K562 (cell line): ENCODE measurements around the gene CHST14. TPM values are rescaled to one million over a fixed set of nuclear protein-coding genes. Genes with fewer than 3 reads are reported as not detected.

ENCODE experiments used
- C11orf30 ChIP-seq: fragments of 450-650 bp; IDR thresholded peaks from 2 replicates; pipeline ENCODE4 v1.6.1; 2016; ENCODE audit warnings: low read depth, mild to moderate bottlenecking
- CBX3 ChIP-seq, 2 experiments: IDR thresholded peaks; 1 replicate in 1 of 2; 2 replicates in 1 of 2; pipeline ENCODE4 v1.6.1; 2012; ENCODE audit warnings: inconsistent platforms in 2 of 2, low read length in 2 of 2, borderline replicate concordance in 1 of 2, control low read depth in 1 of 2
- FOXJ2 ChIP-seq: fragments of 200-800 bp; sonication (Bioruptor generic); IDR thresholded peaks from 2 replicates; pipeline ENCODE4 v1.6.1; 2016; ENCODE audit warnings: missing genetic modification characterization, missing compliant biosample characterization
- HNRNPH1 ChIP-seq: fragments of 200-400 bp; formaldehyde crosslinking; optimal IDR thresholded peaks from 2 replicates; pipeline ENCODE3; 2017; ENCODE audit warnings: low read depth, mild to moderate bottlenecking, low read length, moderate library complexity
- KAT2B ChIP-seq: IDR thresholded peaks from one replicate; pipeline ENCODE4 v1.6.1; 2012; ENCODE audit warnings: low read depth, mild to moderate bottlenecking, control low read depth, inconsistent platforms, low read length, moderate library complexity
- MAFF ChIP-seq: IDR thresholded peaks from 2 replicates; pipeline ENCODE4 v1.6.1; 2012; ENCODE audit warnings: low read length, improper control_type of control experiment
- MECOM ChIP-seq: fragments of 250-450 bp; sonication (Bioruptor Pico); IDR thresholded peaks from 2 replicates; pipeline ENCODE4 v1.8.0; 2022; ENCODE audit warnings: inconsistent platforms
- MEF2A ChIP-seq: IDR thresholded peaks from 2 replicates; pipeline ENCODE4 v1.6.1; 2011; ENCODE audit warnings: low read depth, mild to moderate bottlenecking, low read length, moderate library complexity; ENCODE audit not compliant: control insufficient read depth
- MTA1 ChIP-seq: fragments of 450-650 bp; IDR thresholded peaks from 2 replicates; pipeline ENCODE4 v1.6.1; 2017; ENCODE audit warnings: borderline replicate concordance
- PURB ChIP-seq: sonication (generic); formaldehyde crosslinking; IDR thresholded peaks from 2 replicates; pipeline ENCODE4 v1.9.0; 2021; ENCODE audit warnings: low read depth, mild to moderate bottlenecking, missing genetic modification reagents
- SAFB ChIP-seq: fragments of 200-400 bp; formaldehyde crosslinking; IDR thresholded peaks from 2 replicates; pipeline ENCODE4 v1.6.1; 2017; ENCODE audit warnings: low read depth, low read length, borderline replicate concordance
- SP2 ChIP-seq: IDR thresholded peaks from 2 replicates; pipeline ENCODE4 v1.6.1; 2011; ENCODE audit warnings: mild to moderate bottlenecking, low read depth, low read length, moderate library complexity; ENCODE audit not compliant: poor library complexity, severe bottlenecking; ENCODE audit errors: extremely low read depth
- TAF15 ChIP-seq: fragments of 200-400 bp; formaldehyde crosslinking; IDR thresholded peaks from 2 replicates; pipeline ENCODE4 v1.6.1; 2017; ENCODE audit warnings: mild to moderate bottlenecking, low read depth, low read length, moderate library complexity
- TEAD2 ChIP-seq: fragments of 450-650 bp; IDR thresholded peaks from 2 replicates; pipeline ENCODE4 v1.6.1; 2016; ENCODE audit warnings: missing genetic modification characterization, control low read depth, missing compliant biosample characterization
- ZFP1 ChIP-seq: fragments of 450-650 bp; formaldehyde crosslinking; IDR thresholded peaks from 2 replicates; pipeline ENCODE4 v1.4.0; 2020; ENCODE audit warnings: mild to moderate bottlenecking, mixed read lengths
- ZNF165 ChIP-seq: fragments of 250-450 bp; sonication (Bioruptor Pico); IDR thresholded peaks from 2 replicates; pipeline ENCODE4 v1.4.0; 2020; ENCODE audit warnings: borderline replicate concordance
- ZNF239 ChIP-seq: fragments of 250-450 bp; sonication (Bioruptor Pico); IDR thresholded peaks from 2 replicates; pipeline ENCODE4 v1.4.0; 2020; ENCODE audit warnings: mild to moderate bottlenecking
- ZNF431 ChIP-seq: sonication (generic); formaldehyde crosslinking; IDR thresholded peaks from 2 replicates; pipeline ENCODE4 v1.8.0; 2022; ENCODE audit warnings: mild to moderate bottlenecking, missing genetic modification reagents
- ZNF589 ChIP-seq: fragments of 200-800 bp; sonication (Bioruptor generic); IDR thresholded peaks from 2 replicates; pipeline ENCODE4 v1.6.1; 2016; ENCODE audit warnings: low read depth, missing genetic modification characterization, missing compliant biosample characterization
- ZNF699 ChIP-seq: fragments of 250-450 bp; sonication (Bioruptor Pico); IDR thresholded peaks from 2 replicates; pipeline ENCODE4 v1.8.0; 2021; ENCODE audit warnings: mild to moderate bottlenecking, moderate library complexity; ENCODE audit not compliant: insufficient replicate concordance
- ZNF778 ChIP-seq: fragments of 450-650 bp; formaldehyde crosslinking; IDR thresholded peaks from 2 replicates; pipeline ENCODE4 v1.4.0; 2020; ENCODE audit warnings: mild to moderate bottlenecking, moderate library complexity
- polyA plus RNA-seq, 8 experiments: library from polyadenylated mRNA; depleted of rRNA in 4 of 8; stranded (reverse) in 5 of 8; unstranded in 3 of 8; fragments of >200 nt; fragmentation: Nextera tagmentation in 2 of 8; fragmentation: Illumina TruSeq in 1 of 8; extraction: Ambion mirVana in 2 of 8; extraction: Trizol in 1 of 8; gene quantifications; 2 replicates each; pipeline versions ENCODE4 v1.2.1 to v1.2.3, GENCODE V29; 2011 to 2014; ENCODE audit warnings: inconsistent platforms in 1 of 8, missing spikeins in 1 of 8
- total RNA-seq, 7 experiments: library from RNA; depleted of rRNA in 6 of 7; stranded (reverse); fragments of >200 nt in 6 of 7; fragmentation: Illumina TruSeq in 2 of 7; extraction: Trizol in 2 of 7; gene quantifications; 2 replicates each; pipeline versions ENCODE4 v1.2.1 to v1.2.3, GENCODE V29; 2011 to 2021; ENCODE audit warnings: low replicate concordance in 1 of 7
- TF ChIP-seq, protein P1 (sequence below): sonication (generic); formaldehyde crosslinking; IDR thresholded peaks from 2 replicates; pipeline ENCODE4 v1.8.0; 2023; ENCODE audit warnings: mild to moderate bottlenecking, missing genetic modification reagents
- TF ChIP-seq, protein P2 (sequence below): fragments of 250-450 bp; sonication (Bioruptor Pico); IDR thresholded peaks from 2 replicates; pipeline ENCODE4 v1.5.0; 2021
- TF ChIP-seq, protein P3 (sequence below): sonication (generic); formaldehyde crosslinking; IDR thresholded peaks from 2 replicates; pipeline ENCODE4 v1.8.0; 2023; ENCODE audit warnings: mild to moderate bottlenecking, missing genetic modification reagents
- TF ChIP-seq, protein P4 (sequence below): sonication (generic); formaldehyde crosslinking; IDR thresholded peaks from 2 replicates; pipeline ENCODE4 v1.9.0; 2022; ENCODE audit warnings: mild to moderate bottlenecking, missing genetic modification reagents

The CHST14 gene
- total and polyA plus RNA-seq, 9 of the 15 experiments (the other 6 are each of a cell fraction or from before 2014, with no cell fraction given), result 1.6 to 12.1 (median 4.5) TPM

DNA sequence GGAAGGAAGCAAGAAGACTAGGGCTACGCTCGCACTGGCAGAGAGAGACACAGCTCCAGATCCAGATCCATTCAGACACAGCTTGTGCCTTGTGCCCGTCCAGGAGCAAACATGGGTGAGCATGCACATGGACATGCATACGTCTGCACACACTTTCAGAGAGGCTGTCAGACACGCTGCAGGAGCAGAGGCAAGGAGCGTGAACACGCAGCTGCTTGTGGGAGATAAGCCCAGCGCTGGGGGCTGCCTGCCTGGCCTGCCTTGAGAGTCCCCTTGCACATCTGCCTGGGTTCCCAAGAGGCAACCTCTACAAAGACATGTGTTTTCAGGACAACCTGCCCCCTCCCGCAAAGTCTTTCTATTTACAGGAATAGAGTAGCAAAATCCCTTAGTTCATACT lies 43.6 kb upstream of the CHST14 start (continued):
- TF ChIP-seq, protein P1, sequence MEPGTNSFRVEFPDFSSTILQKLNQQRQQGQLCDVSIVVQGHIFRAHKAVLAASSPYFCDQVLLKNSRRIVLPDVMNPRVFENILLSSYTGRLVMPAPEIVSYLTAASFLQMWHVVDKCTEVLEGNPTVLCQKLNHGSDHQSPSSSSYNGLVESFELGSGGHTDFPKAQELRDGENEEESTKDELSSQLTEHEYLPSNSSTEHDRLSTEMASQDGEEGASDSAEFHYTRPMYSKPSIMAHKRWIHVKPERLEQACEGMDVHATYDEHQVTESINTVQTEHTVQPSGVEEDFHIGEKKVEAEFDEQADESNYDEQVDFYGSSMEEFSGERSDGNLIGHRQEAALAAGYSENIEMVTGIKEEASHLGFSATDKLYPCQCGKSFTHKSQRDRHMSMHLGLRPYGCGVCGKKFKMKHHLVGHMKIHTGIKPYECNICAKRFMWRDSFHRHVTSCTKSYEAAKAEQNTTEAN (CRISPR knock-in tag), result no peak
- no peak for TF ChIP-seq ZFP1
- TF ChIP-seq MECOM (CRISPR knock-in tag), result no peak
- no peak for TF ChIP-seq SP2
- TF ChIP-seq ZNF699 (CRISPR knock-in tag), result no peak
- no peak for TF ChIP-seq C11orf30
- TF ChIP-seq FOXJ2 (tag), result no peak
- TF ChIP-seq TEAD2 (tag), result no peak
- no peak for TF ChIP-seq ZNF165 (CRISPR knock-in tag)
- no peak for TF ChIP-seq ZNF239 (CRISPR knock-in tag)
- TF ChIP-seq, protein P2, sequence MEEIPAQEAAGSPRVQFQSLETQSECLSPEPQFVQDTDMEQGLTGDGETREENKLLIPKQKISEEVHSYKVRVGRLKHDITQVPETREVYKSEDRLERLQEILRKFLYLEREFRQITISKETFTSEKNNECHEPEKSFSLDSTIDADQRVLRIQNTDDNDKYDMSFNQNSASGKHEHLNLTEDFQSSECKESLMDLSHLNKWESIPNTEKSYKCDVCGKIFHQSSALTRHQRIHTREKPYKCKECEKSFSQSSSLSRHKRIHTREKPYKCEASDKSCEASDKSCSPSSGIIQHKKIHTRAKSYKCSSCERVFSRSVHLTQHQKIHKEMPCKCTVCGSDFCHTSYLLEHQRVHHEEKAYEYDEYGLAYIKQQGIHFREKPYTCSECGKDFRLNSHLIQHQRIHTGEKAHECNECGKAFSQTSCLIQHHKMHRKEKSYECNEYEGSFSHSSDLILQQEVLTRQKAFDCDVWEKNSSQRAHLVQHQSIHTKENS (CRISPR knock-in tag), result no peak
- TF ChIP-seq ZNF589 (CRISPR knock-in tag), result no peak
- no peak for TF ChIP-seq HNRNPH1
- no peak for TF ChIP-seq PURB (CRISPR knock-in tag)
- TF ChIP-seq, protein P3, sequence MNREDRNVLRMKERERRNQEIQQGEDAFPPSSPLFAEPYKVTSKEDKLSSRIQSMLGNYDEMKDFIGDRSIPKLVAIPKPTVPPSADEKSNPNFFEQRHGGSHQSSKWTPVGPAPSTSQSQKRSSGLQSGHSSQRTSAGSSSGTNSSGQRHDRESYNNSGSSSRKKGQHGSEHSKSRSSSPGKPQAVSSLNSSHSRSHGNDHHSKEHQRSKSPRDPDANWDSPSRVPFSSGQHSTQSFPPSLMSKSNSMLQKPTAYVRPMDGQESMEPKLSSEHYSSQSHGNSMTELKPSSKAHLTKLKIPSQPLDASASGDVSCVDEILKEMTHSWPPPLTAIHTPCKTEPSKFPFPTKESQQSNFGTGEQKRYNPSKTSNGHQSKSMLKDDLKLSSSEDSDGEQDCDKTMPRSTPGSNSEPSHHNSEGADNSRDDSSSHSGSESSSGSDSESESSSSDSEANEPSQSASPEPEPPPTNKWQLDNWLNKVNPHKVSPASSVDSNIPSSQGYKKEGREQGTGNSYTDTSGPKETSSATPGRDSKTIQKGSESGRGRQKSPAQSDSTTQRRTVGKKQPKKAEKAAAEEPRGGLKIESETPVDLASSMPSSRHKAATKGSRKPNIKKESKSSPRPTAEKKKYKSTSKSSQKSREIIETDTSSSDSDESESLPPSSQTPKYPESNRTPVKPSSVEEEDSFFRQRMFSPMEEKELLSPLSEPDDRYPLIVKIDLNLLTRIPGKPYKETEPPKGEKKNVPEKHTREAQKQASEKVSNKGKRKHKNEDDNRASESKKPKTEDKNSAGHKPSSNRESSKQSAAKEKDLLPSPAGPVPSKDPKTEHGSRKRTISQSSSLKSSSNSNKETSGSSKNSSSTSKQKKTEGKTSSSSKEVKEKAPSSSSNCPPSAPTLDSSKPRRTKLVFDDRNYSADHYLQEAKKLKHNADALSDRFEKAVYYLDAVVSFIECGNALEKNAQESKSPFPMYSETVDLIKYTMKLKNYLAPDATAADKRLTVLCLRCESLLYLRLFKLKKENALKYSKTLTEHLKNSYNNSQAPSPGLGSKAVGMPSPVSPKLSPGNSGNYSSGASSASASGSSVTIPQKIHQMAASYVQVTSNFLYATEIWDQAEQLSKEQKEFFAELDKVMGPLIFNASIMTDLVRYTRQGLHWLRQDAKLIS (CRISPR knock-in tag), result no peak
- no peak for TF ChIP-seq MTA1
- no peak for TF ChIP-seq KAT2B
- no peak for TF ChIP-seq MEF2A
- TF ChIP-seq SAFB, result no peak
- no peak for TF ChIP-seq ZNF431 (CRISPR knock-in tag)
- no peak for TF ChIP-seq ZNF778 (CRISPR knock-in tag)
- 0 out of 3 replicates have a peak, but pooled peaks of 1 of the 2 experiments have one; percentile 36 for TF ChIP-seq CBX3 (IDR thresholded peaks at IDR 0.05; ENCODE audit: borderline replicate concordance in 1 of 2, low read length in 2 of 2)
- TF ChIP-seq TAF15, result no peak
- TF ChIP-seq, protein P4, sequence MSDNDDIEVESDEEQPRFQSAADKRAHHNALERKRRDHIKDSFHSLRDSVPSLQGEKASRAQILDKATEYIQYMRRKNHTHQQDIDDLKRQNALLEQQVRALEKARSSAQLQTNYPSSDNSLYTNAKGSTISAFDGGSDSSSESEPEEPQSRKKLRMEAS, result peak; percentile 82
- TF ChIP-seq MAFF, result no peak
